HG02852 (cell line): ENCODE results near the gene AFDN.
A peak's percentile ranks its signal among the peaks of the same experiment; 100 is the strongest.

Experiments used
- ATAC-seq: cut with Tn5 transposase; IDR thresholded peaks from one replicate; pipeline ENCODE4 v1.9.1; 2021; ENCODE audit warnings: mild to moderate bottlenecking, moderate library complexity; ENCODE audit not compliant: unreplicated experiment

AFDN gene

GRCh38 chr6:167811442-167812087 lies 15.1 kb upstream of the AFDN start:
- no peak for ATAC-seq

GRCh38 chr6:167812088-167812487 lies 14.6 kb upstream of the AFDN start:
- ATAC-seq = no peak

- no peak for ATAC-seq
These were observed 11.3 kb upstream of the AFDN start for GRCh38 chr6:167815296-167815980.

GRCh38 chr6:167817016-167817415 lies 9.7 kb upstream of the AFDN start:
- ATAC-seq = no peak

- no peak for ATAC-seq
These were observed 9.0 kb upstream of the AFDN start for GRCh38 chr6:167817729-167818128.

- no peak for ATAC-seq
These were observed 7.1 kb upstream of the AFDN start for GRCh38 chr6:167819576-167819975.

GRCh38 chr6:167820681-167821080 lies 6.0 kb upstream of the AFDN start:
- ATAC-seq = no peak

- ATAC-seq = no peak
These were observed 1.9 kb upstream of the AFDN start for GRCh38 chr6:167824591-167825331.

GRCh38 chr6:167825332-167826229 lies 1.1 kb upstream of the AFDN start:
- peak; percentile 30 for ATAC-seq

GRCh38 chr6:167826230-167826895 lies 348 bp upstream of the AFDN start:
- peak; percentile 77 for ATAC-seq

GRCh38 chr6:167827583-167828324 lies 1.0 kb downstream of the AFDN start:
- ATAC-seq = peak; percentile 28

- no peak for ATAC-seq
These were observed 1.7 kb downstream of the AFDN start for GRCh38 chr6:167828325-167828956.

- ATAC-seq = no peak
These were observed 2.8 kb downstream of the AFDN start for GRCh38 chr6:167829513-167829912.

GRCh38 chr6:167831281-167831828 lies 4.6 kb downstream of the AFDN start:
- ATAC-seq = no peak

GRCh38 chr6:167832497-167833395 lies 6.0 kb downstream of the AFDN start:
- peak; percentile 42 for ATAC-seq

- peak; percentile 31 for ATAC-seq
These were observed 6.7 kb downstream of the AFDN start for GRCh38 chr6:167833396-167833763.

- ATAC-seq = no peak
These were observed 8.5 kb downstream of the AFDN start for GRCh38 chr6:167835260-167835659.

- ATAC-seq = no peak
These were observed 10.0 kb downstream of the AFDN start for GRCh38 chr6:167836721-167837120.
